ENCODE data around the gene LGI4. TPM values are rescaled to one million over a fixed set of nuclear protein-coding genes. Genes with fewer than 3 reads are reported as not detected.

The LGI4 gene
- total and polyA plus RNA-seq, 11 donors, result 2.2 to 15.1 (median 6.0) TPM

DNA sequence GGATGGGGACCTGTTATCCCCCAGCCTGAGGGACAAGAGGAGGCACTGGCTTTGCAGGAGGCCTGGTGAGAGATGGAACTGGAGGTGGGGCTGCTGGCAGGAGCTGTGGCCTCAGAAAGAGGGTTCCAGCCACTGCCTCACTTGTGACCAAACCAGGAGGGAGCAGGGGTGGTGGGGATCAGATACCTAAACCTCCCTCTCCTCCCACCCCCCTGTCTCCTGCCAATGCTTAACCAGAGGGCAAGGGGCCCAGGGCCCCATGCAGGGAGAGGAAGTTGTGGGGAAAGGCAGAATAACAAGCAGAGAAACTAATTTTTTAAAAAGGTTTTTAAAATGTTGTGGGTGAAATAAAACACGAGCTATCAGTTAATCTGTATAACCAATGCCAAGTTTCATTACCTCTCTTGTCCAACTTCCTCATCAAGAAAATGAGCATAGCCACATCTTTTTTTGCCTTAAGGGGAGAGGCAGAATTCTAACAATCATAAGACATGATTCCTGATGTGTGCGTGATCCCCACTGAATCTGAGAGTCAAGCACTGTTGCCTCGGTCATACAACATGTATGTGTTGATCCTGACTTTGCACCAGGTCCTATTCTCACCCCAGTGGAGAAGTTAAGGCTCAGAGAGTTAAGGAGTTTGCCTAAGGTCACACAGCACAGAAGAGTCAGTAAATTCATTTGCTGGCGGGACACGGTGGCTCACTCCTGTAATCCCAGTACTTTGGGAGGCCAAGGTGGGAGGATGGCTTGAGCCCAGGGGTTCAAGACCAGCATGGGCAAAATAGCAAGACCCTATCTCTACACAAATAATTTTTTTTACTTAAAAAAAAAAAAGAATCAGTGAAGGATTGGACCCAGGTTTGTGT, 32.6 kb upstream of the LGI4 start:
- H3K36me3 ChIP-seq, result peaks cover 0 to 75% (median 36%) of the 10 kb centered on the region in 9 donors
- DNase-seq (peak in 1 of 5 donors; percentile 8), ATAC-seq (no peak)
- H3K4me1 ChIP-seq, result peaks cover 0 to 26% (median 0%) of the 10 kb centered on the region in 12 donors
- H3K9me3 ChIP-seq, result peaks cover 0 to 40% (median 17%) of the 10 kb centered on the region in 12 donors
- TF ChIP-seq, protein P1, sequence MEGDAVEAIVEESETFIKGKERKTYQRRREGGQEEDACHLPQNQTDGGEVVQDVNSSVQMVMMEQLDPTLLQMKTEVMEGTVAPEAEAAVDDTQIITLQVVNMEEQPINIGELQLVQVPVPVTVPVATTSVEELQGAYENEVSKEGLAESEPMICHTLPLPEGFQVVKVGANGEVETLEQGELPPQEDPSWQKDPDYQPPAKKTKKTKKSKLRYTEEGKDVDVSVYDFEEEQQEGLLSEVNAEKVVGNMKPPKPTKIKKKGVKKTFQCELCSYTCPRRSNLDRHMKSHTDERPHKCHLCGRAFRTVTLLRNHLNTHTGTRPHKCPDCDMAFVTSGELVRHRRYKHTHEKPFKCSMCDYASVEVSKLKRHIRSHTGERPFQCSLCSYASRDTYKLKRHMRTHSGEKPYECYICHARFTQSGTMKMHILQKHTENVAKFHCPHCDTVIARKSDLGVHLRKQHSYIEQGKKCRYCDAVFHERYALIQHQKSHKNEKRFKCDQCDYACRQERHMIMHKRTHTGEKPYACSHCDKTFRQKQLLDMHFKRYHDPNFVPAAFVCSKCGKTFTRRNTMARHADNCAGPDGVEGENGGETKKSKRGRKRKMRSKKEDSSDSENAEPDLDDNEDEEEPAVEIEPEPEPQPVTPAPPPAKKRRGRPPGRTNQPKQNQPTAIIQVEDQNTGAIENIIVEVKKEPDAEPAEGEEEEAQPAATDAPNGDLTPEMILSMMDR (IDR thresholded peaks at IDR 0.05), result no peak
- TF ChIP-seq POLR2A (IDR thresholded peaks at IDR 0.05), result no peak
- no peak overlapping the region for H3K4me3 ChIP-seq
- H3K27me3 ChIP-seq, result no peaks in the 10 kb centered on the region
- WGBS, 4 donors, result 83 to 89% (median 86%) methylated on average over 5 of the region's 5 CpGs
- H3K27ac ChIP-seq, result peak overlapping the region in 2 of 12 donors; percentile 26 to 81
- intact Hi-C loops (cut with DNase I), result no loop called here

DNA sequence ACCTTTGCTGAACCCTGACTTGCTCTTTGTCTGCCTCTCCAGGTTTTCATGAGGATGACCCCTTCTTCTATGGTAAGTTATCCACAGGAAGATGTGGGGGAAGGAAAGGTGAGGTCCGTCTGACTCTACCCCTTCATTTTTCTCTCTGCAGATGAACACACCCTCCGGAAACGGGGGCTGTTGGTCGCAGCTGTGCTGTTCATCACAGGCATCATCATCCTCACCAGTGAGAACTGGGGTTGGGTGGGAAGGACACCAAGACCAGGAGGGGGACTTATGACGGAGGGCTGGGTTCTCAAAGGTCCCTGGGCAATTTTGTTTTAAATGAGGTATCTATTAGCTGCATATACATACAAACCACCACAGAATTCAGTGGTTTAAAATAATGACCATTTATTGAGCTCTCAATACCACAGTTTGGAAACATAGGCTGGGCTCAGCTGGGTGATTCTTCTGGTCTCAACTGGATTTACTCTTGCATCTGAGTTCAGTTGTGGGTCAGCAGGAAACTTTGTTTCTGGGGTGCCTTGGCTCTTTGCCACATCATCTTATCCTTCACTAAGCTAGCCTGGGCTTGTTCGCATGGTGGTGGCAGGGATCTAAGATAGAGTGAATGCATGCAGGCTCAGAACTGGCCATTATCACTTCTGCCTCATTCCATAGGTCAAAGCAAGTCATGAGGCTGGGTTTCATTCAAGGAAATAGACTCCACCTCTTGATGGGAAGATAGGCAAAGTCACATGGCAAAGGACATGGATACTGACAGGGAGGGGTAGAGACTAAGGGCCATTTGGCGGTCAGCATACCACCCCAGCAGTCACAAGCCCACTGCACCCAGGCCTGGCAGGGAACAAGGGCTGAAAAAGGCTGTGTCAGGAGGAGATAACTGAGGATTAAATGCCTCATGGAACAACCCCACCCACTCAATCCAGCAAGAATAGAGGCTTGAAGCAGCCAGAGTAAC, 31.5 kb upstream of the LGI4 start:
- DNase-seq (no peak), ATAC-seq (no peak)
- H3K36me3 ChIP-seq, result peaks cover 0 to 86% (median 44%) of the 10 kb centered on the region in 9 donors
- peaks cover 0 to 47% (median 21%) of the 10 kb centered on the region in 12 donors for H3K9me3 ChIP-seq
- H3K4me3 ChIP-seq, result no peak overlapping the region
- WGBS, 4 donors, result 91 to 96% (median 93%) methylated on average over 7 of the region's 7 CpGs
- H3K27me3 ChIP-seq, result no peaks in the 10 kb centered on the region
- intact Hi-C loops (cut with DNase I), result no loop called here
- TF ChIP-seq, protein P1 (IDR thresholded peaks at IDR 0.05), result no peak
- TF ChIP-seq POLR2A (IDR thresholded peaks at IDR 0.05), result no peak
- peaks cover 0 to 18% (median 0%) of the 10 kb centered on the region in 12 donors for H3K4me1 ChIP-seq
- H3K27ac ChIP-seq, result peak overlapping the region in 2 of 12 donors; percentile 26 to 81

DNA sequence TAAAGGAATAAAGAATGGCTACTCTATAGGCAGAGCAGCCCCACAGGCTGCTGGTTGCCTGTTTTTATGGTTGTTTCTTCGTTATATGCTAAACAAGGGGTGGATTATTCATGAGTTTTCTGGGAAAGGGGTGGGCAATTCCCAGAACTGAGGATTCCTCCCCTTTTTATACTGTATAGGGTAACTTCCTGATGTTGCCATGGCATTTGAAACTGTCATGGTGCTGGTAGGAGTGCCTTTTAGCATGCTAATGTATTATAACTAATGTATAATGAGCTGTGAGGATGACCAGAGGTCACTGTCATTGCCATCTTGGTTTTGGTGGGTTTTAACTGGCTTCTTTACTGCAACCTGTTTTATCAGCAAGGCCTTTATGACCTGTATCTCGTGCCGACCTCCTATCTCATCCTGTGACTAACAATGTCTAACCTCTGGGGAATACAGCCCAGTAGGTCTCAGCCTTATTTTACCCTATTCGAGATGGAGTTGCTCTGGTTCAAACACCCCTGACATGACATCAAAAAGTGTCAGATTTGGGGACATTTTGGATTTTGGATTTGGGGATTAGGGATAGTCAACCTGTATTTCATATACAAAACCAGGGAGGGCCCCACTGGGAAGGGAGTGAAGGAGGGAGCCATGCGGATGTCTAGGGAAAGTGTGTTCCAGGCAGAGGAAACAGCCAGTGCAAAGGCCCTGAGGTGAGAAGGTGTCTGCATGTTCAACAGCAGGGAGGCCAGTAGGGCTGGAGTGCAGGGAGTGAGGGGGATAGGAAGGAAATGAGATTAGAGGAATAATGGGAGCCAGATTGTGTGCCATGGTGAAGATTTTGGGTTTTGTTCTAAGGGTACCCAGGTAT, 30.6 kb upstream of the LGI4 start:
- peaks cover 0 to 91% (median 49%) of the 10 kb centered on the region in 9 donors for H3K36me3 ChIP-seq
- H3K9me3 ChIP-seq, result peaks cover 0 to 47% (median 21%) of the 10 kb centered on the region in 12 donors
- no peak overlapping the region for H3K4me3 ChIP-seq
- ATAC-seq (no peak), DNase-seq (no peak)
- TF ChIP-seq POLR2A (IDR thresholded peaks at IDR 0.05), result no peak
- TF ChIP-seq, protein P1 (IDR thresholded peaks at IDR 0.05), result no peak
- intact Hi-C loops (cut with DNase I), result no loop called here
- H3K4me1 ChIP-seq, result peaks cover 0 to 16% (median 0%) of the 10 kb centered on the region in 12 donors
- whole genome bisulfite sequencing, 4 donors, result 63 to 74% (median 69%) methylated on average over 5 of the region's 5 CpGs
- no peak overlapping the region for H3K27ac ChIP-seq
- no peaks in the 10 kb centered on the region for H3K27me3 ChIP-seq
